WTC11 (cell line): Measurements from ENCODE around the gene TLE7. TPM values are rescaled to one million over a fixed set of nuclear protein-coding genes. Genes with fewer than 3 reads are reported as not detected.

ENCODE experiments used
- ATAC-seq: fragments of 200-7000 bp; cut with Tn5 transposase; 2 replicates; pipeline ENCODE4 v1.10.0; 2021; ENCODE audit warnings: mild to moderate bottlenecking, moderate library complexity
- CTCF ChIA-PET: fragments of 300-600 bp; sonication (Branson Sonifier 250); formaldehyde crosslinking; loops from one replicate; lab custom pipeline; 2021; ENCODE audit warnings: antibody characterized with exemption; lab: Charles Lee
- POLR2A ChIA-PET: fragments of 350-600 bp; sonication (Branson Sonifier 250); formaldehyde crosslinking; loops from one replicate; lab custom pipeline; 2021; ENCODE audit warnings: antibody characterized with exemption; lab: Charles Lee
- DNase-seq: peaks from one replicate; pipeline ENCODE4 v3.0.0; 2021; ENCODE audit warnings: low spot score
- H3K27ac Mint-ChIP-seq: 2 replicates; pipeline ENCODE4 v1.8.0; 2021; ENCODE audit warnings: mixed read lengths
- H3K27me3 Mint-ChIP-seq: 2 replicates; pipeline ENCODE4 v1.8.0; 2021; ENCODE audit warnings: low read depth, mild to moderate bottlenecking, moderate library complexity, mixed read lengths
- H3K36me3 Mint-ChIP-seq: 2 replicates; pipeline ENCODE4 v1.8.0; 2021; ENCODE audit warnings: mixed read lengths
- H3K4me1 Mint-ChIP-seq: 2 replicates; pipeline ENCODE4 v1.8.0; 2022; ENCODE audit warnings: mixed read lengths
- H3K4me3 Mint-ChIP-seq: 2 replicates; pipeline ENCODE4 v1.8.0; 2021; ENCODE audit warnings: mild to moderate bottlenecking, moderate library complexity, mixed read lengths
- H3K9me3 Mint-ChIP-seq: 2 replicates; pipeline ENCODE4 v1.8.0; 2021; ENCODE audit warnings: mixed read lengths
- ATF1 ChIP-seq: sonication (generic); formaldehyde crosslinking; IDR thresholded peaks from 2 replicates; pipeline ENCODE4 v1.8.1; 2023; ENCODE audit warnings: mild to moderate bottlenecking, moderate library complexity, missing genetic modification reagents
- E2F1 ChIP-seq: sonication (generic); formaldehyde crosslinking; IDR thresholded peaks from 2 replicates; pipeline ENCODE4 v1.8.0; 2022; ENCODE audit warnings: mild to moderate bottlenecking, missing genetic modification reagents
- E2F5 ChIP-seq: sonication (generic); formaldehyde crosslinking; IDR thresholded peaks from 2 replicates; pipeline ENCODE4 v1.8.1; 2022; ENCODE audit warnings: mild to moderate bottlenecking, moderate library complexity, missing genetic modification reagents
- FOXK1 ChIP-seq: sonication (generic); formaldehyde crosslinking; IDR thresholded peaks from 2 replicates; pipeline ENCODE4 v1.8.0; 2022; ENCODE audit warnings: mild to moderate bottlenecking, moderate library complexity, missing genetic modification reagents
- FOXP1 ChIP-seq: sonication (generic); formaldehyde crosslinking; IDR thresholded peaks from 2 replicates; pipeline ENCODE4 v1.8.0; 2022; ENCODE audit warnings: missing genetic modification reagents, mild to moderate bottlenecking, moderate library complexity, borderline replicate concordance
- GABPB1 ChIP-seq: sonication (generic); formaldehyde crosslinking; IDR thresholded peaks from 2 replicates; pipeline ENCODE4 v1.8.1; 2023; ENCODE audit warnings: mild to moderate bottlenecking, missing genetic modification reagents
- IRF1 ChIP-seq: sonication (generic); formaldehyde crosslinking; IDR thresholded peaks from 2 replicates; pipeline ENCODE4 v1.8.0; 2023; ENCODE audit warnings: missing genetic modification reagents
- IRF2 ChIP-seq: sonication (generic); formaldehyde crosslinking; IDR thresholded peaks from 2 replicates; pipeline ENCODE4 v1.8.0; 2022; ENCODE audit warnings: low read depth, missing genetic modification reagents, borderline replicate concordance
- MAX ChIP-seq: sonication (generic); formaldehyde crosslinking; IDR thresholded peaks from 2 replicates; pipeline ENCODE4 v1.8.0; 2022; ENCODE audit warnings: mild to moderate bottlenecking, missing genetic modification reagents
- RELA ChIP-seq: sonication (generic); formaldehyde crosslinking; IDR thresholded peaks from 2 replicates; pipeline ENCODE4 v1.8.1; 2022; ENCODE audit warnings: missing genetic modification reagents, mild to moderate bottlenecking, borderline replicate concordance
- SMAD3 ChIP-seq: sonication (generic); formaldehyde crosslinking; IDR thresholded peaks from 2 replicates; pipeline ENCODE4 v1.8.0; 2022; ENCODE audit warnings: missing genetic modification reagents, mild to moderate bottlenecking, borderline replicate concordance
- SMAD4 ChIP-seq: sonication (generic); formaldehyde crosslinking; IDR thresholded peaks from 2 replicates; pipeline ENCODE4 v1.8.0; 2022; ENCODE audit warnings: mild to moderate bottlenecking, missing genetic modification reagents
- total RNA-seq: library from RNA; stranded (reverse); gene quantifications from 3 replicates; pipeline ENCODE4 v1.2.3, GENCODE V29; 2021

TLE7 gene
- total RNA-seq, 1 experiment from 2014 or later: 0.55 TPM

GRCh38 chr16:71380831-71381230, 61.0 kb downstream of the TLE7 start:
- Mint-ChIP-seq H3K4me1 (peaks cover 31% of the 10 kb centered on the region), H3K27me3 (no peaks in the 10 kb centered on the region; the same call in 1 of the 2 replicates), H3K9me3 (peaks cover 7% of the 10 kb centered on the region), H3K36me3 (no peaks in the 10 kb centered on the region), H3K4me3 (no peak overlapping the region), H3K27ac (no peak overlapping the region)
- ATAC-seq: no peak
- POLR2A ChIA-PET: no interaction called here
- CTCF ChIA-PET: no interaction called here
- no peak for DNase-seq
- no peak for TF ChIP-seq SMAD4 (CRISPR knock-in tag)
- TF ChIP-seq FOXK1 (CRISPR knock-in tag): no peak
- no peak for TF ChIP-seq GABPB1 (CRISPR knock-in tag)
- TF ChIP-seq MAX (CRISPR knock-in tag): no peak
- TF ChIP-seq ATF1 (CRISPR knock-in tag): no peak
- TF ChIP-seq IRF1 (CRISPR knock-in tag): no peak
- no peak for TF ChIP-seq IRF2 (CRISPR knock-in tag)
- TF ChIP-seq E2F1 (CRISPR knock-in tag): no peak
- TF ChIP-seq RELA (CRISPR knock-in tag): no peak
- TF ChIP-seq FOXP1 (CRISPR knock-in tag): no peak
- TF ChIP-seq E2F5 (CRISPR knock-in tag): no peak
- TF ChIP-seq SMAD3 (CRISPR knock-in tag): no peak

Other genes starting within 250 kb of the TLE7 start
- gene HYDIN, start 211.3 kb downstream of the TLE7 start, total RNA-seq: 2.6 to 3.3 TPM (median 3.0 TPM) in 3 replicates
- 8.7 to 13.4 TPM (median 10.9 TPM) in 3 replicates for gene CMTR2, start 152.7 kb downstream of the TLE7 start, total RNA-seq
- gene CALB2, start 83.3 kb downstream of the TLE7 start, total RNA-seq: 1.6 to 2.6 TPM (median 2.5 TPM) in 3 replicates
- gene ZNF23, start 20.2 kb upstream of the TLE7 start, total RNA-seq: 9.6 to 11.6 TPM (median 10.5 TPM) in 3 replicates
- gene ZNF19, start 47.3 kb upstream of the TLE7 start, total RNA-seq: 3.3 to 4.3 TPM (median 3.5 TPM) in 3 replicates
- 9.9 to 12.8 TPM (median 12.0 TPM) in 3 replicates for gene CHST4, start 84.4 kb upstream of the TLE7 start, total RNA-seq
- 0.66 to 0.89 TPM (median 0.68 TPM) in 3 replicates for gene TAT, start 135.0 kb upstream of the TLE7 start, total RNA-seq
- 29.2 to 31.0 TPM (median 30.0 TPM) in 3 replicates for gene MARVELD3, start 184.1 kb upstream of the TLE7 start, total RNA-seq